ENCODE measurements around the gene SIGLECL1. TPM values are rescaled to one million over a fixed set of nuclear protein-coding genes. Genes with fewer than 3 reads are reported as not detected.

SIGLECL1 gene
- total and polyA plus RNA-seq, 2 experiments from 2014 or later = not detected

- TF ChIP-seq ZNF462 (CRISPR knock-in tag; IDR thresholded peaks at IDR 0.05) = no peak
- no peak for TF ChIP-seq ZNF331 (CRISPR knock-in tag; IDR thresholded peaks at IDR 0.05; ENCODE audit: low read depth)
- TF ChIP-seq ETS1 (IDR thresholded peaks at IDR 0.05) = no peak
- no peak for TF ChIP-seq STAT1 (IDR thresholded peaks at IDR 0.05; ENCODE audit: unreplicated experiment)
- no peak for TF ChIP-seq NANOG (IDR thresholded peaks at IDR 0.05; ENCODE audit: borderline replicate concordance)
- no peak for TF ChIP-seq CREB1 (CRISPR knock-in tag; IDR thresholded peaks at IDR 0.05; ENCODE audit: low read depth)
- no peak for TF ChIP-seq EZH2 (IDR thresholded peaks at IDR 0.05; ENCODE audit: low read depth, unreplicated experiment)
- no peak for TF ChIP-seq ZNF114 (CRISPR knock-in tag; IDR thresholded peaks at IDR 0.05)
Measured at GRCh38 chr19:51297406-51297805, 46.5 kb downstream of the SIGLECL1 start (continued).

DNA sequence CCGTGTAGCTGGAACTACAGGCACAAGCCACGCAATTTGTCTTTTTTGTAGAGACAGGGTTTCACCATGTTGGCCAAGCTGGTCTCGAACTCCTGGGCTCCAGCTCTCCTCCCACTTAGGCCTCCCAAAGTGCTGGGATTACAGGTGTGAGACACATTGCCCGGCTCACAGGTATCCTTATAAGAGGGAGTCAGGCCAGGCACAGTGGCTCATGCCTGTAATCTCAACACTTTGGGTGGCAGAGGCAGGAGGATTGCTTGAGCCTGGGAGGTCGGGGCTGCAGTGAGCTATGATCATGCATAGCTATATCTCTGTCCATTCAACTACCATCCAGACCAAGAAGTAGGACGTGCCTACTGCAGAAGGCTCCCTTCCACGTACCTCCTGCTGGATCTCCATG is 50.4 kb downstream of the SIGLECL1 start:
- TF ChIP-seq ZNF114 (CRISPR knock-in tag; IDR thresholded peaks at IDR 0.05) (no peak), CREB1 (CRISPR knock-in tag; IDR thresholded peaks at IDR 0.05; ENCODE audit: low read depth) (no peak)
- no peak for ATAC-seq
- H3K79me2 ChIP-seq (replicated peaks; ENCODE audit: insufficient read depth) = no peaks in the 10 kb centered on the region

More for the DNA sequence above, 50.4 kb downstream of the SIGLECL1 start:
- peaks cover 13% of the 10 kb centered on the region for H3K9me3 Mint-ChIP-seq
- H3K4me3 ChIP-seq = no peak overlapping the region
- no peak for DNase-seq (ENCODE audit: low spot score)
- H3K27ac ChIP-seq (ENCODE audit: low read depth) = no peak overlapping the region
- H3K9me2 ChIP-seq (ENCODE audit: insufficient read depth) = no peaks in the 10 kb centered on the region
- peaks cover 4% of the 10 kb centered on the region; the same call in 1 of the 3 replicates for H3K36me3 Mint-ChIP-seq (ENCODE audit: low read depth)
- H4K20me1 ChIP-seq (replicated peaks; ENCODE audit: insufficient read depth) = no peaks in the 10 kb centered on the region
- H2AFZ ChIP-seq = no peak overlapping the region
- peaks cover under 1% of the 10 kb centered on the region for H3K4me1 ChIP-seq (ENCODE audit: insufficient read depth)
- no peak overlapping the region for H3K4me2 ChIP-seq
- no peaks in the 10 kb centered on the region for H3K27me3 ChIP-seq (ENCODE audit: insufficient read depth)
- peaks cover 2% of the 10 kb centered on the region; the same call in 1 of the 2 replicates for H3F3A ChIP-seq (replicated peaks; ENCODE audit: low read depth)
- H3K27me3 Mint-ChIP-seq (ENCODE audit: insufficient read depth, low read depth, poor library complexity) = no peaks in the 10 kb centered on the region
- H3K27ac Mint-ChIP-seq = no peak overlapping the region
- no peaks in the 10 kb centered on the region for H3K36me3 ChIP-seq (ENCODE audit: insufficient read depth)
- no peak overlapping the region for H3K4me3 Mint-ChIP-seq
- peaks cover 9% of the 10 kb centered on the region for H3K4me1 Mint-ChIP-seq

Data from GM23338 (cell line).